Large intestine (tissue), 3 donors: Measurements from ENCODE around the gene ZBTB8A. TPM values are rescaled to one million over a fixed set of nuclear protein-coding genes. Genes with fewer than 3 reads are reported as not detected.

Experiments used
- DNase-seq, 2 donors: peaks; one replicate each; pipeline versions ENCODE4 v3.0.0 to v3.0.0-alpha.2; 2013
- H3K27ac ChIP-seq: one replicate; pipeline ENCODE4 v1.5.1; 2013; ENCODE audit warnings: low read length
- H3K27me3 ChIP-seq: 2 replicates; pipeline ENCODE4 v1.6.1; 2013; ENCODE audit warnings: low read length; ENCODE audit not compliant: control insufficient read depth, insufficient read depth
- H3K36me3 ChIP-seq: 2 replicates; pipeline ENCODE4 v1.6.1; 2013; ENCODE audit warnings: low read length; ENCODE audit not compliant: control insufficient read depth, insufficient read depth
- H3K4me1 ChIP-seq: one replicate; pipeline ENCODE4 v1.6.1; 2013; ENCODE audit warnings: low read length; ENCODE audit not compliant: control insufficient read depth, insufficient read depth
- H3K4me3 ChIP-seq: one replicate; pipeline ENCODE4 v1.5.1; 2013; ENCODE audit warnings: low read length
- H3K9me3 ChIP-seq: one replicate; pipeline ENCODE4 v1.6.1; 2013; ENCODE audit warnings: mild to moderate bottlenecking, low read depth, low read length, moderate library complexity; ENCODE audit not compliant: control insufficient read depth
- WGBS: methylation state at CpG from one replicate; pipeline ENCODE4 v1.1.5; 2013; ENCODE audit warnings: low lambda C conversion rate; ENCODE audit not compliant: insufficient coverage; 5-methylcytosine and 5-hydroxymethylcytosine counted together
- polyA plus RNA-seq: library from polyadenylated mRNA; unstranded; fragments of 120-200 nt; gene quantifications from one replicate; pipeline ENCODE4 v1.2.1, GENCODE V29; 2013

Gene ZBTB8A
- polyA plus RNA-seq, 1 donor, result 8.0 TPM

- Histone ChIP-seq H3K9me3 (no peaks in the 10 kb centered on the region), H3K27me3 (no peaks in the 10 kb centered on the region), H3K4me3 (peak overlapping the region; percentile 74), H3K4me1 (peaks cover 9% of the 10 kb centered on the region), H3K27ac (no peak overlapping the region), H3K36me3 (peaks cover 36% of the 10 kb centered on the region)
- no peak for DNase-seq
- 100% methylated on average over 1 of the region's 16 CpGs for WGBS
Measured at GRCh38 chr1:32652244-32652962, 113.2 kb downstream of the ZBTB8A start.

Other genes starting within 250 kb of the ZBTB8A start
- 153 TPM for gene HDAC1, start 247.3 kb upstream of the ZBTB8A start, polyA plus RNA-seq
- 139 TPM for gene MARCKSL1, start 203.2 kb upstream of the ZBTB8A start, polyA plus RNA-seq
- gene FAM229A, start 176.9 kb upstream of the ZBTB8A start, polyA plus RNA-seq, result 12.2 TPM
- 6.1 TPM for gene TSSK3, start 176.9 kb upstream of the ZBTB8A start, polyA plus RNA-seq
- gene BSDC1, start 145.0 kb upstream of the ZBTB8A start, polyA plus RNA-seq, result 57.2 TPM
- 0.25 TPM for gene ZBTB8B, start 74.4 kb upstream of the ZBTB8A start, polyA plus RNA-seq
- gene ZBTB8OS, start 111.1 kb downstream of the ZBTB8A start, polyA plus RNA-seq, result 39.5 TPM
- 159 TPM for gene RBBP4, start 111.8 kb downstream of the ZBTB8A start, polyA plus RNA-seq
- 5.2 TPM for gene SYNC, start 163.3 kb downstream of the ZBTB8A start, polyA plus RNA-seq